Myocyte (in vitro differentiated cells): Measurements from ENCODE around the gene TTYH2. TPM values are rescaled to one million over a fixed set of nuclear protein-coding genes. Genes with fewer than 3 reads are reported as not detected.

Experiments
- total RNA-seq: library from RNA; depleted of rRNA; stranded (reverse); fragments of >200 nt; gene quantifications from 2 replicates; pipeline ENCODE4 v1.2.3, GENCODE V29; 2014

Gene TTYH2
- total RNA-seq, 1 donor from 2014 or later, result 1.4 TPM

Other genes with a start within 250 kb of the TTYH2 start
- gene RPL38, start 9.9 kb upstream of the TTYH2 start, total RNA-seq, result 239 and 288 TPM in 2 replicates
- not detected in 2 replicates for gene DNAI2, start 60.7 kb downstream of the TTYH2 start, total RNA-seq
- not detected in 2 replicates for gene KIF19, start 112.7 kb downstream of the TTYH2 start, total RNA-seq
- not detected in 2 replicates for gene BTBD17, start 148.3 kb downstream of the TTYH2 start, total RNA-seq
- not detected in 2 replicates for gene GPR142, start 153.9 kb downstream of the TTYH2 start, total RNA-seq
- 0.52 TPM in 1 of 2 replicates, not detected in the other for gene GPRC5C, start 218.5 kb downstream of the TTYH2 start, total RNA-seq